GM12865 (cell line): ENCODE measurements around the gene CIDEB.

Source experiments
- DNase-seq: peaks from one replicate; pipeline ENCODE4 v3.0.0; 2010; ENCODE audit warnings: low read depth
- H3K4me3 ChIP-seq: 2 replicates; pipeline ENCODE4 v1.5.1; 2011; ENCODE audit warnings: mild to moderate bottlenecking, low read depth, low read length, control low read depth
- CTCF ChIP-seq: IDR thresholded peaks from 2 replicates; pipeline ENCODE4 v1.5.1; 2011; ENCODE audit warnings: low read length, control low read depth, low read depth, inconsistent platforms; ENCODE audit not compliant: insufficient read depth; ENCODE audit errors: missing control alignments

CIDEB gene

GRCh38 chr14:24286996-24287395 is 20.8 kb downstream of the CIDEB start:
- no peak overlapping the region for H3K4me3 ChIP-seq
- no peak for TF ChIP-seq CTCF
- no peak for DNase-seq

- no peak overlapping the region for H3K4me3 ChIP-seq
- no peak for TF ChIP-seq CTCF
- DNase-seq = no peak
Measured at GRCh38 chr14:24285351-24285750, 22.4 kb downstream of the CIDEB start.

- no peak for TF ChIP-seq CTCF
- no peak overlapping the region for H3K4me3 ChIP-seq
- DNase-seq = no peak
Measured at GRCh38 chr14:24284501-24285035, 23.2 kb downstream of the CIDEB start.

- DNase-seq = no peak
- no peak overlapping the region for H3K4me3 ChIP-seq
- no peak for TF ChIP-seq CTCF
Measured at GRCh38 chr14:24283796-24284460, 23.8 kb downstream of the CIDEB start.

- no peak for DNase-seq
- no peak overlapping the region for H3K4me3 ChIP-seq
- TF ChIP-seq CTCF = no peak
Measured at GRCh38 chr14:24282736-24283135, 25.0 kb downstream of the CIDEB start.

GRCh38 chr14:24281636-24282035 is 26.1 kb downstream of the CIDEB start:
- DNase-seq = no peak
- no peak overlapping the region for H3K4me3 ChIP-seq
- TF ChIP-seq CTCF = no peak
